ENCODE results near the gene PLXNA2.

PLXNA2 gene

DNA sequence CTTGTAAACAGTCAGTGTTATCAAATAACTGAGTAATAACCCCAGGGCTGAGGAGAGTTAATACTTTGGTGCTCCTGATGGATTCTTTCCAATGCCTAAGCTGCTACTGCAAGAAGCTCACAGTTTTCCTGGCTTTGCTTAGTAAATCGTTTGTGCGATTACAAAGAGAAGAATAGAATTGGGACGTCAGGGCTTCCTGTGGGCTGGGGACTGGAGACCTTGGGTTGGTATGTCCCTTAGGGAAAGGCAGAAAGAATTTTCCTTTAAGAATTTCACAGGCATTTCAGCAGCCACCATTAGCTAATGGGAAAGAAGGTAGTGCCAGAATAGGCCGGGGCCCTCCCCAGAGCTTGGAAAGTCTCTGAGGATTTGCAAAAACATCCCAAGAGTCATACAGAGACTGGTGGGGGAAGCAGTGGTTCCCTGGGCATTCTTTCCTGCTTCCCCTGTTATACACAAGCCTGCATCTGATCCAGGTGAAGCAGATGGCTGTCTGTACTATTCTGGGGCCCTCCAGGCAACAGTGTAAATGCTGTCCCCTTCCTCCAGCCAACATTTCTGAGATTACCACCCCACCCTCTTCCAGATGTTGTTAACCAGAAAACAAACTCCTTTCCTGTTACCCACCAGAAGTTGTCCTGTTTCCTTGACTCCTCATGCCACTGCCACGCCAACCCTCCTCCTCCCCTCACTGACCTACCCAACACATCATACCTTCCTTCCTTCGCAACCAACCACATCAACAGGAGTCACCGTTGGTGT lies 40.2 kb downstream of the PLXNA2 start:
- DNase-seq, result no peak

DNA sequence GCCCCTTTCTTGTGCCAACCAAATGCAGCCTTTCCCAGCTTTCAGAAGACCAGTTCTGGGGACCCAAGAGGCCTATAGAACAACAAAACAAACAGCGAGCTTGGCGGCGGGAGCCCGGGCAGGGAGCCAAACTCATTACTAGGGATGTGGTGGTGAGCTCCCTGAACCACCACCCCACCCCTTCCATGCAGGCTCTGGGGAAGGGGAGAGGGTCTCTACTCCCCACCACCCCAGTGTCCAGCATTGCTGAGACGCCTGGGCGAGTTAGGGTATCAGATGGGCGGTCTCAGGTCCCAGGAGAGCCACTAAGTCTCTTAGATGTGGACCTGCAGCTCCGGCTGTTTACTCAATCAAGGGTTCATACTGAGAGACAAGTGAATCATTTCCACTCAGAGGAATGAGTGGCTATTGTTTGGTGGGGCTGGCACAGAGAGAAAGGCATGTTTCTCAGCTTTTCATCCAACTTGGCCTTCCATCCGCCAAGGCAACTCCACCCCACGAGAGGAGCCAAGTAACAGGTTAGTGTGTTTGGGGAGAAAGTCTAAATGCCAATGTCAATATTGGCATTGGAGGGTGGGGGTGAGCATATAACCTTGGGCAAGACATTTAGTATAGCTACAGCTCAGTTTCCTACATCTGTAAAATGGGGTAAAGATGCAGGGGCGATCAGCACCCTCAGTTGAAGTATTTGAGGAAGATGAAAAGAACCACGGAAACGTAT lies 40.9 kb downstream of the PLXNA2 start:
- no peak for DNase-seq

DNA sequence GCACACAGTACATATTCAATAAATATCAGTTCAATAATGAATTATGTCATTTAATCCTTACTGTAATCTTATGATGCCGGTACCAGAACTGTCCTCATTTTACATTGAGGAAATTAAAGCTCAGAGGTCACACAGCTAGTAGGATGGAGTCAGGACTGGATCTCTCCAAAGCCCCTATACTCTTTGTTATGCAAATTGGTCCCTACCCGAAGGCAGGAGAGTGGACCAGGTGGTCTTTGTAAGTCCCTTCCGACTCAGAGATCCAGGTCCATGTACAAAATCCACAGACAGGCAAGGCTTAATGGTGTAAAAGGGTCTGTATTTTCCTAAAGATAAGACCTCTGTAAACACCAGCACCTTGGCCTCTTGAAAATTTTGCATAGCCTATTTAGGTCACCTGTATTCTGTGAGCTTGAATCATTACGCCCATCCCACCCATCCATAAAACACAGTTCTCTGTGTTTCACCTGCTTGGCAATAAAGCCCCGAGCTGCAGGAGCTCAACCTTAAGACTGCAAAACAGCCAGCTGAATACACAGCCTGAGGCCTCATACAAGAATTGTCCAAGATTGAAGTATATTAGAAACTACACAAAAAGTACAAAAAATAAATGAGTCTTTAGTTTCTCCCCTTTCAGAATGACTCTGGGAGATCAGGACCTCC lies 41.7 kb downstream of the PLXNA2 start:
- no peak for DNase-seq

DNA sequence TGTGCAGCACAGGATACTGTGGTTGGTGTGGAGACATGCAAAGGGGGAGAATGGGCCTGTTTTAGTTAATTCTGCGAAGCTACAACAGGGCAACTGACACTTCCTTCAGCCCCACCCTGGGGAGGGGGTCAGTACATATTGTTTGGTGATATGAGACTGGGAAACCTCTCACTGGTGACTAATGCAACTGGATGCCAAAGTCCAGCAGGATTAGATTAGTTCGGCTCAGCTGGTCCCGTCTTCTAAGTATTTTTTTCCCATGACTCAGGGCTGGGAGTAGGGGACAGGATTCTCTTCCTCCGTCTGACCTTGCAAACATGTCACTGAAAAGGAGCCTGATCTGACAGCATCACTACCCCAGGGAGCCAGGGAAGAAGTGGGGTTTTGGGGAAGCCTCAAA lies 43.0 kb downstream of the PLXNA2 start:
- no peak for DNase-seq

DNA sequence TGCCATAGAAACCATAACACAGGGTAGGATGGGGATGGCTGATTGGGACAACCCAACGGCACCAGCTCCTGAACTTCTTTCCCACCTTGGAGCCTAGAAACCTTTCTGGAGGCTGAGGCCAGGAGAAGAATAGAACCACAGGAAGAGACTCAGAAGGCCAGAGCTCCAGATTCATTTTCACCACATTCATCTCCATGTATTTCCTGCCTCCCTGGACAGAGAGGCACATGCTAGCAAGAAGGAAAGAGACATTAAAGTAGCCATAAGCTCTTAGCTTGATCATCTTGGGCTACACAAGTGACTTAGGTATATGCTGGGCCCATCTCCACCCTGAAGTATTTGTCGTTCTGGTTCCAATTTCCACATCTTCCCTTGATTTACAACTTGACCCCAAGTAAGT lies 44.1 kb downstream of the PLXNA2 start:
- DNase-seq, result no peak

DNA sequence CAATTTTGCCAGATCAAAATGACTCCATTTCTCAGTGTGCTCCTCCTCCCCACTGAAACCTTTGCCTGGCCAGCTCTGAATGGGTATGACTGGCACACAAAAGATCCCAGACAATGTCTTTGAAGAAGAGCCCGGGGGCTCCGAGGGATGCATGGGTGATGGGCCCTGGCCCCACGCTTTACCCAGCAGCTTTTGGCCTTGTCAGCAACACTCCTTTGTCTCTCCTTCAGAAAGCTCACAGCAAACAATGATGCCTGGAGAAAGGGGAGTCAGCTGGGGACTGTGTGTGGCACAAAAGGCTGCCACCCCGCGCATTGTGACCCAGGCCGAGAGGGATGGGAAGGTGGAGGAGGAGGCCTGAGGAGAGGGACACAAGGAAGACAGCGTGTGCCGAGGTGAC lies 45.9 kb downstream of the PLXNA2 start:
- DNase-seq, result no peak

DNA sequence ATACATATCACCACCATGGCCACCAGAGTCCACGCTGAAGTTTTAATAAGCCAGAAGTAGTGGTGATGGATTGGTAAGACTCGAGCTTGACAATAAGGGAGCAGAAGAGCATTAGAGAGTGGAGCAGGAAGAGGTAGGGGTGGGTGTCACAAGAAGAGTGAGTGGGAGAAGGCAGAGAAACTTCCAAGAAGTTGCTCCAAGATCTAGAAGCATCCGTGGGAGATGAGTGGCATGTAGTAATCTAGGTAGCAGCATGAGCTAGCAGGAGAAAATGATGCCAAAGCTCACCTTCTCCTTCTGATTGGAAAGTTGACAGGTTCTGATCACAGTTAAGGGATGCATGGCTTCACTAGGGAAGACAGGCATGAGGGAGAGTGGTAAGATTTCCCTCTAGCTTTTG lies 49.2 kb downstream of the PLXNA2 start:
- no peak for DNase-seq

DNA sequence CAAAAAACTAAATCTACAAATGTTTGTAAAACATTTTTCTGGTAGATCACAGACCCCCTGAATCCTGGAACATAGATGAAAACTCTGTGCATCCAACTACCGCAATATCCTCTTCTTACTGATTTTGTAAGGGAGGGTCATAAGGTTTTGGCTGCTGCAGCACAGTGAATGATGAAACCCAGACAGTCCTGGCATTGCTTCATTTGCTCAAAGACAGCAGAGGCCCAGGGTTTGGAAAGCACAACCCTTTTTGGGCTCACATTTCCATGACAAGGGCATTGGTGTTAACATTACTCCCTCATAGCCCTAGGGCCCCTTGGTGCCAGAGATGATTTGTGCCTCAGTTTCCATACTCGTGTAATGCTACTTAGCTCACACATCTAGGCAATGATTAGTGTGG lies 51.2 kb downstream of the PLXNA2 start:
- no peak for DNase-seq

DNA sequence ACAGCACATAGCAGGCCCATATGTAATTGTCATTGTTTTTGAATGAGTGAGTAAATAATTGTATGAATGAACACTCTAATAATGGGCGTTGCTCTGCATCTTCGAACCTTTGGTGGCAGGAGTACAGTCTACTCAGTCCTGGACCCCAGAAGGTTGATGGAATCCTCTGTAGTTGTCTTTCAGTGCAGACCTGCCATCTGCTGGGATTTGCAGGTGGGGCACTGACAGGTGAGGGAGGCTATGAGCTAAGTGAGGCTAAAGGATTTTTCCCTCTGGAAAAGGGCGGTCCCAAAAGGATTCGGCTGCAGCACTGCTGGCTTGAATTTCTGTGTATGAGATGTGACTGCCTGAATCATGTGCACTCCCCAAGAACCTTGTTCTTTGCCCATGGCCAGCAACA lies 53.4 kb downstream of the PLXNA2 start:
- DNase-seq, result no peak

DNA sequence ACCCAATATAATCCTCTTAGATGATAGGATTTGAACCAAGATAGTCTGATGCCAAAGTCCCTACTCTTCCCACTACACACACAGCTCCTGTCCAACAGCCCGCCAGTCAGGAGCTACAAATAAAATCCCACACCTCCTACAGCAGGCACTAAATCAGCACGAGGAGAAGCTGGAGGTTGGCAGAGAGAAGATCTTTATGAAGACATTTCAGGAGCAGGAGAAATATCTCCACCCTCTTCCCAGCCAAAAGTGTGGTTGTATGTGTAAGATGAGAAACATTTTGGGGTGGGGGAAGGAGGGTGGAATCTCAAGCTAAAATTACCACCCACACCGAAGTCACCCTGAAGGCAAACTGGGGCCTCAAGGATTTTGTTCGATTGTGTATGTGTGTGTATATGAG lies 54.5 kb downstream of the PLXNA2 start:
- no peak for DNase-seq

DNA sequence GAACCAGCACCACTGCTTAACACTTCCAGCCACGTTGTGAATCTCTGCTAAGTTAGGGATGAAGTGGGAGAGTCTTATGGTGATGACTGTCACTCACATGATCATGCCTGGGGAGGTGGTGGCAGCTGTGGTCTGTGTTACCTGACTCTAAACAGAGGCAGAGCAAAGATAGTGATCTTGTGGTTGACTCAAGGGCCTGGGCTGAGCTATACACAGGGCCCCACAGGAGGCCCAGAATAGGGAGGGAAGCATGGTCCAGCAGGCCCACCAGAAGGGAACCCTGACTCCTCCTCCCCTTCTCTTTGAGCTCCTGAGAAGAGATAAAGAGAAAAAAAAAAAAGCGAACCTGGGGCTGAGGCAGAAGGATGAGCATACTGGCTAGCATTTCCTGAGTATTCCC lies 55.0 kb downstream of the PLXNA2 start:
- peak; percentile 45 for DNase-seq

DNA sequence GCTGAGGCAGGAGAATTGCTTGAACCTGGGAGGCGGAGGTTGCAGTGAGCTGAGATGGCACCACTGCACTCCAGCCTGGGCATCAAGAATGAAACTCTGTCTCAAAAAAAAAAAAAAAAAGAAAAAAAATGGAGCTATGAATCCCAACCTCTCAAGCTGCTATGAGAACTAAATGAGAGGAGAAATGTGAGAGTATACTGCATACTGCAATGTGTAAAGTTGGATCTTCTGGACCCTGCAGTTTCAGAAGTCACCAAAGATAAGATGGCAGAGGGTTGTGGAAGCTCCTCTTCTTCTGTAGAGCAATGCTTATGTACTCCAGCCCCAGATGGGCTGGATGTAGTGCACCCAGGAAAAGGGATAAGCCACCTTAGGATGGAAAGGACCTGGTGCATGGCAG lies 55.6 kb downstream of the PLXNA2 start:
- no peak for DNase-seq

DNA sequence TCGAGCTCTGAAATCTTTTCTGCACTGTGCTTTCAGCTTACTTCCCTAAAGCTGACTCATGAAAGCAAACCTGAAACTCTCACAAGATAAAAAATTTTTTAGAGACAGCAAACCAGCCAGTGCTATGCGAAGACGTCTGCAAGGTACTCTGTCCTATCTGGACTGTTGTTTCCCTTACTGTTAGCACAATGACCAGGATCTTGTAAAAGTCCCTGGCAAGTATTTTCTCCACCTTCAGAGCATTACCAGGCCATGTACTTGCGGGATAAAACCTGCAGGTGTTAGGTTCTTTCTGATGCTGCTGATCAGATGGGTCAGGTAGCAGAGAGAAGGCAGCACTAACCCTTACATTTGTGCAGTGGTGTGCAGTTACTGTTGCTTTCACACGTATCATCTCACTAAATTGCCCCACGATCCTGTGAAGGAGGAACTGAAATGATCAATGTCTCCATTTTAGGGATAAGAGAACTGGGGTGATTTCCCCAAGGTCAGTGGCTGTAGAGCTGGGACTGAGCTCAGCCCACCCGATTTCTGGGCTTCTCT lies 56.6 kb downstream of the PLXNA2 start:
- DNase-seq, result peak; percentile 55

DNA sequence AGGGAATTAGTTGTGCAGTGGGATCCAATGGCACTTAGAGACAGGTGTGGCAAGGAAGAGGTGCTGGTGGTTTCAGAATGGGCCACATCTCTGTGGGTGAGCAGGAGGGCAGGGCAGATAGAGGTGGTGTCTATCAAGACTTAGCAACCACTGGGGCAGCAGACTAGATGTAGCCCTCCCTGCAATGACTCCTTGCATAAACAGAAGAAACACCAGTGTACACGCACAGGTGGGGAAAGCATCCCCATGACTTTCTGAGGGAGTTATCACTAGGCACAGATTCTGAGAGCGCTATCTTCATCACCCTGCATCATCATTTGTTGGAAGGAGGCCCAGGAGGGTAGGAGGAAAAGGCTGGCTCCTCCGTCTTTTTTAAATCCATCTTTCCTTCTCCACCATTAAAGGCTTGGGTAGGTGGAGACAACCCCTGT lies 58.4 kb downstream of the PLXNA2 start:
- DNase-seq, result no peak

DNA sequence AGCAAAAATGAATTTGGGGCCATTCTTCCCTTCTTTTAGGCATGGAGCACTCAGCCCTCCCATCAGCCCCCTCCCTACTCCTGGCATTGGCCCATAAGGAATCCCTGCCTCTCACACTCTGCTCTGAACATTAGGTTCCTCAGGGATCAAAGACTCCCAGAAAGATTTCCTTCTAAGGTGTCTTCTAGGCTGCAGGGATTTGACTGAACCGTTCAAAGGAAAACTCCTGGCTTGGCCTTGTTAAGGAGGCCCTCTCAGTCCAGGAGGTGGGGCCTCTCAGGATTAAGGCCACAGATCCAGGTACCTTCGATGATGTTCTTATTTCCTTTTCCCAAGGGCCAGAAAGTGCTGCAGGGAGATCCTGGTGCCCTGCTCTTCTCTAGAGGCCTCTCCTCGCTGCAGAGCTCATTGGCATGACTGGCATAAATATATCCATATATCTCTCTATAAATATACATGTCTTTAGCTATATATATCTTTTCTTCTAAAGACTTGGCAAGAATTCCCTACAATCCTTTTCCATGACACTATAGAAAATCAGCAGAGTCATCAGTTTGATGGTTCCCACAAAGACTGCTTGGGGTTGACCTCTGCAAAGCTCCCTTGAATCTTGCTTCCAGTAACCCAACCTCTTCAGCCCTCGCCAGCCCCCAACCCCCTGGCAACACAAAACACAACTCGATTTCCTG lies 59.1 kb downstream of the PLXNA2 start:
- no peak for DNase-seq

DNA sequence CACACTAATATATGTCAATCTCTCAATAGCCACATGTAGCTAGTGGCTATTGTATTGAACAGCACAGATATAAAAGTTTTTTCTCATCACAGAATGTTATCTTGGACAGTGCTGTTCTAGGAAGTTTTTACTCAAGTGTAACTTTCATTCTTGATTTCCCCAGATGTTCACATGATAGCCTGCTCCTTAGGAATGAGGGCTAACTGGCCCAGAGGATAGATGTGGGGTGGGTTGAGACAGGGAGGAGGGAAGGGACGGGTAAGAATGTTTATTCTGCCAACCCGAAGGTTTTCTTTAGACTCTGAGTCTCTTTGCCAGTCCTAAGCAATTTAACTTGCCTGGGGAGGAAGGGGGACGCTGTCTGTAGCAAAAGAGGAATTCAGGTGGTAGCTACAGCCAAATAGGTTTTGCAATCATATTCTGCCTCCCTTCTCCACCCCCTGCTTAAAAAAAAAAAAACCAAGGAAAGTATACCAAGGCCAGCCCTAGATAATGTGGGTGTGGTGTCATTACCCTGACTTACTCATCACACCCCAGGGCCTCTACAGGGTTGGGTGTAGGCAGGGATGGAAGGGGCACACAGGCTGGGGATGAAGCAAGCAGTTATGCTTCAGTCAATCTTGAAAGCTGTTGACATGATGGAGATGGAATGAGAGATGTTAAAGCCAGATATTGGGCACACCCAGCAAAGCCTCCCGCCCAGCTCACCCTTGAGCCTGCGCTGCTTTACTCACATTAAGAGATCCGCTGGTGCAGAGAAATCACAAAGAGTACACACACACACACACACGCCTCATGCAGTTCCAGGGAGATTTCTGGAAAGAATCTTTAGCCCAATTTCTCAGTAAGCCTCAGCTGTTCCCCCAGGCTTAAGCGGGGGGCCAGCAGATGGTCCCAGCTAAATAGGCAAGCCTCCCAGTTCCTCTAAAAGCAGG lies 59.9 kb downstream of the PLXNA2 start:
- DNase-seq, result peak; percentile 91

DNA sequence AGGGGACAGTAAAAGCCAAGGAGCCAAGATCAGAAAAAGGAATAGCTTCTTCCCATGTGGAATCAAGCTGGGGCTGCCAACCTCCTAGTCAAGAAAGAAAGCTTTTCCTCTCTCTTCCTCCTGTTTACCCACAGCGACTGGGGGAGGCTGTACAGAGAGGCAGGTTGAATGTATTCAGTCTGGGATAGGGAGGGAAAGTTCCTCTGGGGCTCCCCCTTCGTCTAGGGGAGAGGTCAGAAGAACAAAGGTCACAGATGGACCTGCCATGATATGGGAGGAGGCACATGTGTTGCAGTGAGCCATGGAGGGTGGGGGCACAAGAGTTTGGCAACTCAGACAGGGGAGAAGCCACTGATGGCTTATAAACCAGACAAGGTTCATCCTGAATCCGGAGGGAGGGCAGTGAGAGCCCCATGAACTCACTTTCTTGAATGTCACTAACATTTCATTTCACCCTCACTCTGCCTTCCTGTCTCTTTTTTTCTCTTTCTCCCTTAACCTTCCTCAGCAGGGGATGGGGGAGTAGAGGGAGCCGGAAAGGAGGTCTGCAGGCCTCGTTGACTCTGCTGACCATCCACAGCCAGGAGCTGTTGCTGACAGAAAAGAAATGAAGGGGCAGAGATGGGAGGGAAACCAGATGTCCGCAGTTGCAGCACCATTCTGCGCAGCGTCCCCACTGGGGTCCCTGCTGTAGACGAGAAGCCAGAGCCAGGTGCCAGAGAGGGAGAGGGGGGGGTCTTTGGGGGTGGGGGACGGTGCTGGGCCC lies 61.1 kb downstream of the PLXNA2 start:
- DNase-seq, result no peak

DNA sequence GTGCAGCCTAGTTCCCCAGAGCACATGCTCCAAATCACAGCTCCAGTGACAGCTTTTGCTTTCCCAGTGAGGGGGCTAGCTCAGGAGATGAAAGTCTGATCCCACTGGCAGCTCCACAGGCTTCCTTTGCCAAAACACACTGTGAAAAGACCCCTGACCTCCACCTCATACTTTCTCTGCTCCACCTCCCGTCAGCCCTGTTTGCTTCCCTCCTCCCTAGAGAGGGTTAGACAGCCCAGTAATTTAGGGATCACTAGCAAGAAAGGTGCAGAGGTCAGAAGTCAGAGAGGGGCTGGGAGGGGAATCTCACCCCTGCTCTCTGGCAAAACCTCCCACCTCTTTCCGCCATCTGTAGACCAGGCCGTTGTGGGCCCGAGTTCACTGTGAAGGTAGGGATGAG lies 62.8 kb downstream of the PLXNA2 start:
- no peak for DNase-seq

DNA sequence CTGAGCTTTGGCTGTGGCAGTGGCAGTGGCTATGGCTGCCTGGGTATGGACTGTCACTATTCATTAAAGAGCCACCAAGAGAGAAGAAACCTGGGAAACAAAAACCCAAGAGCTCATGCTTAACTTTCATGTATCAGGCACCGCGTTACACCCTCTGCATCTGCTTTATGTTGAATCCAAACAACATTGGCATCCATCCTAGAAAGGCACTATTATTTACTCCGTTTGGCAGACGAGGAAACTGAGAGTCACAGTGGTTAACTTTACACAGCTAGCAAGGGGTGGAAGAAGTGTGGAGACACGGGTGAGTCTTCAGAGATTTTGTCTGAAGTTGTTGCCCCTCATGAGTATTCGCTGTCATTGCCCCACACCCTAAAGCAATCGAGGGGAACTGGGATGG lies 63.8 kb downstream of the PLXNA2 start:
- DNase-seq, result no peak

DNA sequence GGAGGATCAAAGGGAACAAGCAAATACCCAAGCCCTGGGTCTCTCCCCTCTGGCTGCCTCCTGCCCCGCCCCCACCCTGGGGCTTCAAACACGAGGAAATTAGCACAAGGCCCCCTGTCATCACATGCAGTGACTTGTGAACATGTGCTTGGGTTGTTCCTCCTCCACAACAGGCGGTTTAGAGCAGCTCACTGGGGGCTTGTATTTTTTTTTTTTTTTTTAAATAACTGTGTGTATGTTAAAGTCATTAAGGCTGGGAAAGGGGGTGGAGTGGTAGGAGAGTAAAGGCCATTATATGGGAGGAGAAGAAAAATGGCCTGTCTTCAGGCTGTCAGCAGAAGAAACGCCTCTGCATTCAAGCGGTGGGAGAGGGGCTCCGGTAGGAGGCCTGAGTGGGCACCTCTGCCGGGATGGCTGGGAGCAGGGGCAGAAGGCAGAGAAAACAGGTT lies 64.2 kb downstream of the PLXNA2 start:
- DNase-seq, result peak; percentile 43

DNA sequence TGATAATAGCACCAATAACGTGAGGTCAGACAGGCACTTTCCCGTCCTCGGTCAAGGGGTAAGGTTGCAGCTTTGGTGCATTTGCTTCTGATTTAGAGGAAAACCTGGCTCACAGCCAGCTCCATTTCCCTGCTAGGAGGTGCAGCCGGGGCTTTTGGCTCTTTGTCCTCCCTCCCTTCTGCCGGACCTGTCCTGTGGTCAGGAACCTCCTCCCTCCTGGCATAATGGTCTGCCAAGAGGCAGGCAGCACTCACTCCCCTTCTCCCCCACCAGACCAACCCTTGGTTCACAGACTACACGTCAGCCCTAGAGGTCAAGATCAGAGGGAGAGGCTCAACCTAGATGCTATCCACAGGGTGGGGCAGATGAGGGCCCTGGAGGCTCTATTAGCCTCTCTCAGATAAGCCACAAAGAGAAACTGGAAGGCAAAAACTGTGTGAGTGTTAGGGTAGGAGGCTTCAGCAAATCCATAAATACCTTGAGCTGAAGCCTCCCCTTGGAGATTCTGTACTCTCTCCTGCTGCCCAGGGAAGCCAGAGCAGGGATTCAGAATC lies 64.8 kb downstream of the PLXNA2 start:
- DNase-seq, result peak; percentile 50

All from OCI-M1 (cell line).